IMR-90 (cell line): ENCODE data around the gene MOB1A. TPM values are rescaled to one million over a fixed set of nuclear protein-coding genes. Genes with fewer than 3 reads are reported as not detected.

Source experiments
- ATAC-seq: fragments of 200-7000 bp; cut with Tn5 transposase; 2 replicates; pipeline ENCODE4 v1.9.1; 2020; ENCODE audit warnings: low read depth, mild to moderate bottlenecking, moderate library complexity
- BruUV-seq: library from RNA; stranded (reverse); fragments of 400-500 nt; replicated peaks from 2 replicates; lab custom pipeline; 2021; lab: Mats Ljungman, UMichigan
- CTCF ChIA-PET: fragments of 300-600 bp; formaldehyde crosslinking; extraction: SDS; loops from one replicate; lab custom pipeline; 2021; ENCODE audit warnings: antibody characterized with exemption; lab: Yijun Ruan, JAX
- POLR2A ChIA-PET: fragments of 300-600 bp; sonication (Branson Sonifier 250); formaldehyde crosslinking; loops from one replicate; lab custom pipeline; 2022; ENCODE audit warnings: antibody characterized with exemption; ENCODE audit not compliant: unreplicated experiment; lab: Charles Lee
- DNase-seq: peaks from one replicate; pipeline ENCODE4 v3.0.0; 2013
- H2AFZ ChIP-seq: replicated peaks from 2 replicates; pipeline ENCODE3; 2013; ENCODE audit warnings: low read length, mild to moderate bottlenecking; ENCODE audit not compliant: poor library complexity
- H2AK5ac ChIP-seq: 2 replicates; pipeline ENCODE4 v1.6.1; 2013; ENCODE audit warnings: low read depth, low read length, inconsistent platforms
- H2AK9ac ChIP-seq: replicated peaks from 2 replicates; pipeline ENCODE3; 2013; ENCODE audit warnings: mild to moderate bottlenecking, low read depth, low read length, moderate library complexity; ENCODE audit not compliant: poor library complexity
- H2BK120ac ChIP-seq: 2 replicates; pipeline ENCODE4 v1.6.1; 2013; ENCODE audit warnings: low read depth, low read length, inconsistent platforms
- H2BK15ac ChIP-seq: 3 replicates; pipeline ENCODE4 v1.6.1; 2013; ENCODE audit warnings: low read depth, low read length, inconsistent platforms
- H2BK20ac ChIP-seq: 2 replicates; pipeline ENCODE4 v1.6.1; 2013; ENCODE audit warnings: low read depth, mild to moderate bottlenecking, inconsistent platforms, low read length, moderate library complexity
- H2BK5ac ChIP-seq: 2 replicates; pipeline ENCODE4 v1.6.1; 2013; ENCODE audit warnings: mild to moderate bottlenecking, low read depth, low read length, inconsistent platforms; ENCODE audit not compliant: poor library complexity, severe bottlenecking
- H3K14ac ChIP-seq: replicated peaks from 2 replicates; pipeline ENCODE4 v1.6.1; 2013; ENCODE audit warnings: low read depth, low read length, inconsistent platforms
- H3K18ac ChIP-seq: 2 replicates; pipeline ENCODE4 v1.6.1; 2013; ENCODE audit warnings: low read depth, low read length, control low read depth
- H3K23ac ChIP-seq: 2 replicates; pipeline ENCODE4 v1.6.1; 2013; ENCODE audit warnings: low read depth, low read length, inconsistent platforms
- H3K27ac ChIP-seq: 2 replicates; pipeline ENCODE4 v1.5.1; 2013; ENCODE audit warnings: mild to moderate bottlenecking, control low read depth, low read length; ENCODE audit not compliant: insufficient read depth
- H3K27me3 ChIP-seq: 2 replicates; pipeline ENCODE4 v1.6.1; 2013; ENCODE audit warnings: low read length; ENCODE audit not compliant: control insufficient read depth, insufficient read depth
- H3K36me3 ChIP-seq: 2 replicates; pipeline ENCODE4 v1.6.1; 2013; ENCODE audit warnings: low read length, mixed read lengths; ENCODE audit not compliant: control insufficient read depth, insufficient read depth
- H3K4ac ChIP-seq: 2 replicates; pipeline ENCODE4 v1.6.1; 2013; ENCODE audit warnings: low read depth, low read length, inconsistent platforms
- H3K4me1 ChIP-seq: 2 replicates; pipeline ENCODE4 v1.6.1; 2013; ENCODE audit warnings: low read length, mixed read lengths; ENCODE audit not compliant: control insufficient read depth, insufficient read depth
- H3K4me2 ChIP-seq: 2 replicates; pipeline ENCODE4 v1.6.1; 2013; ENCODE audit warnings: low read depth, mild to moderate bottlenecking, control low read depth, low read length, moderate library complexity
- H3K4me3 ChIP-seq: 2 replicates; pipeline ENCODE4 v1.5.1; 2013; ENCODE audit warnings: low read depth, mild to moderate bottlenecking, control low read depth, low read length, moderate library complexity; ENCODE audit not compliant: insufficient read depth
- H3K56ac ChIP-seq: 2 replicates; pipeline ENCODE4 v1.6.1; 2013; ENCODE audit warnings: low read length, inconsistent platforms; ENCODE audit not compliant: insufficient read depth; ENCODE audit errors: extremely low read depth
- H3K79me1 ChIP-seq, 2 experiments: 2 replicates each; pipeline ENCODE4 v1.6.1; 2013; ENCODE audit warnings: low read length in 2 of 2, inconsistent platforms in 1 of 2, low read depth in 1 of 2
- H3K9ac ChIP-seq: 2 replicates; pipeline ENCODE4 v1.6.1; 2013; ENCODE audit warnings: low read depth, low read length, control low read depth
- H3K9me1 ChIP-seq: 2 replicates; pipeline ENCODE4 v1.6.1; 2013; ENCODE audit warnings: low read length, inconsistent platforms; ENCODE audit not compliant: insufficient read depth
- H3K9me3 ChIP-seq: 2 replicates; pipeline ENCODE4 v1.6.1; 2013; ENCODE audit warnings: low read length; ENCODE audit not compliant: control insufficient read depth, insufficient read depth
- H4K20me1 ChIP-seq: 2 replicates; pipeline ENCODE4 v1.6.1; 2013; ENCODE audit warnings: low read length, inconsistent platforms; ENCODE audit not compliant: insufficient read depth
- H4K5ac ChIP-seq: 2 replicates; pipeline ENCODE4 v1.6.1; 2013; ENCODE audit warnings: mild to moderate bottlenecking, low read depth, low read length, control low read depth
- H4K8ac ChIP-seq, 2 experiments: 2 replicates each; pipeline ENCODE4 v1.6.1; 2013; ENCODE audit warnings: low read depth in 2 of 2, low read length in 2 of 2, control low read depth in 1 of 2, inconsistent platforms in 1 of 2
- H4K91ac ChIP-seq: 2 replicates; pipeline ENCODE4 v1.6.1; 2013; ENCODE audit warnings: low read depth, low read length, inconsistent platforms; ENCODE audit not compliant: insufficient read depth
- BHLHE40 ChIP-seq: fragments of 150-350 bp; IDR thresholded peaks from 2 replicates; pipeline ENCODE4 v1.6.1; 2016; ENCODE audit warnings: mild to moderate bottlenecking, low read depth, low read length
- CHD1 ChIP-seq: IDR thresholded peaks from 2 replicates; pipeline ENCODE4 v1.6.1; 2012; ENCODE audit warnings: low read depth, low read length, improper control_type of control experiment
- MXI1 ChIP-seq: IDR thresholded peaks from 2 replicates; pipeline ENCODE4 v1.6.1; 2012; ENCODE audit warnings: low read depth, mild to moderate bottlenecking, low read length, moderate library complexity, borderline replicate concordance
- WGBS, 2 experiments: methylation state at CpG; one replicate each; pipeline versions ENCODE4 v1.1.5 to v1.1.7; 2013; ENCODE audit warnings: missing lambda C conversion rate in 2 of 2; ENCODE audit not compliant: insufficient read length in 1 of 2; ENCODE audit errors: extremely low coverage in 2 of 2; 5-methylcytosine and 5-hydroxymethylcytosine counted together
- dilution Hi-C: fragments of 300-500 bp; cut with HindIII; formaldehyde crosslinking; loops from one replicate; pipeline ENCODE4 v1.14.3; 2018; ENCODE audit warnings: low sequenced_read_pairs; ENCODE audit not compliant: unreplicated experiment
- in situ Hi-C: fragments of 300-500 bp; cut with MboI; formaldehyde crosslinking; loops from 3 replicates; pipeline ENCODE4 v1.14.3; 2019; ENCODE audit warnings: low sequenced_read_pairs, inconsistent platforms, mixed read lengths
- intact Hi-C: fragments of 100-400 bp; cut with micrococcal nuclease; formaldehyde crosslinking; loops from 2 replicates; pipeline ENCODE4 v1.10.0; 2022
- polyA plus RNA-seq, 3 experiments: library from polyadenylated mRNA; depleted of rRNA; stranded (reverse); fragments of >200 nt; gene quantifications; 2 replicates each; pipeline ENCODE4 v1.2.3, GENCODE V29; 2012; ENCODE audit warnings: low replicate concordance in 1 of 3
- total RNA-seq: library from RNA; depleted of rRNA; stranded (reverse); fragments of >200 nt; gene quantifications from 2 replicates; pipeline ENCODE4 v1.2.3, GENCODE V29; 2012

The MOB1A gene
- total and polyA plus RNA-seq, 2 of the 4 experiments (the other 2 are of a cell fraction) = 21.0 to 60.8 TPM

GRCh38 chr2:74205596-74205995 is 26.9 kb upstream of the MOB1A start:
- Histone ChIP-seq H2AK5ac (no peak overlapping the region), H3K23ac (no peak overlapping the region), H2BK5ac (no peak overlapping the region), H3K4me2 (no peak overlapping the region), H3K56ac (no peak overlapping the region), H3K9ac (no peak overlapping the region), H3K79me1 (peaks cover 19 to 76% of the 10 kb centered on the region in 2 experiments), H2BK20ac (no peak overlapping the region), H2BK120ac (no peak overlapping the region), H3K9me1 (peaks cover 31% of the 10 kb centered on the region), H3K4me1 (peaks cover 10% of the 10 kb centered on the region), H3K27ac (no peak overlapping the region), H4K5ac (no peak overlapping the region), H3K36me3 (peaks cover 28% of the 10 kb centered on the region), H4K20me1 (peaks cover 87% of the 10 kb centered on the region), H3K18ac (no peak overlapping the region), H4K91ac (no peak overlapping the region), H2AFZ (no peak overlapping the region), H3K9me3 (no peaks in the 10 kb centered on the region), H4K8ac (no peak overlapping the region), H3K4ac (no peak overlapping the region), H2BK15ac (no peak overlapping the region), H3K4me3 (no peak overlapping the region), H2AK9ac (no peak overlapping the region), H3K14ac (no peak overlapping the region), H3K27me3 (no peaks in the 10 kb centered on the region)
- WGBS, 2 experiments = no CpG with 5 or more reads among the region's 6 CpGs
- dilution Hi-C loops (no loop called here), in situ Hi-C loops (no loop called here), intact Hi-C loops (no loop called here)
- BruUV-seq = no TSS peak
- ATAC-seq = no peak
- no peak for DNase-seq
- CTCF ChIA-PET = interaction anchor here (0.6 kb wide), 1 partner anchor 904 kb away, joined by 9 read pairs; no protein-coding TSS in a partner anchor
- TF ChIP-seq MXI1 (no peak), CHD1 (no peak), BHLHE40 (no peak)
- POLR2A ChIA-PET = no interaction called here
